ENCODE measurements around the gene HKDC1.

HKDC1 gene

DNA sequence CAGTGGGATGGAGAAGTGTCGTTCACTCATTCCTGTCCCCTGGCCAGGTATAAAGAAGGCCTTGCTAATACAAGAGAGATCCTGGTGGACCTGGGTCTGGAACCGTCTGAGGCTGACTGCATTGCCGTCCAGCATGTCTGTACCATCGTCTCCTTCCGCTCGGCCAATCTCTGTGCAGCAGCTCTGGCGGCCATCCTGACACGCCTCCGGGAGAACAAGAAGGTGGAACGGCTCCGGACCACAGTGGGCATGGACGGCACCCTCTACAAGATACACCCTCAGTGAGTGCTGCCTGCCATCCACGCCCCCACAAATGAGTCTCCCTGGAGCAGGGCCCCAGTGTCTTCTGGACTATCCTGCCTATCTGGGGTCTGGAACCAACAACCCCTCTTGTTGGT, 27.2 kb downstream of the HKDC1 start:
- no peak for TF ChIP-seq TAF1 (IDR thresholded peaks at IDR 0.05; ENCODE audit: borderline replicate concordance, insufficient read depth, low read length)
- TF ChIP-seq FOXP2 (optimal IDR thresholded peaks at IDR 0.05; ENCODE audit: borderline replicate concordance, extremely low read depth, extremely low read length, insufficient read depth), result no peak
- TF ChIP-seq POLR2AphosphoS5 (IDR thresholded peaks at IDR 0.05; ENCODE audit: low read depth, low read length), result no peak
- TF ChIP-seq, protein P1, sequence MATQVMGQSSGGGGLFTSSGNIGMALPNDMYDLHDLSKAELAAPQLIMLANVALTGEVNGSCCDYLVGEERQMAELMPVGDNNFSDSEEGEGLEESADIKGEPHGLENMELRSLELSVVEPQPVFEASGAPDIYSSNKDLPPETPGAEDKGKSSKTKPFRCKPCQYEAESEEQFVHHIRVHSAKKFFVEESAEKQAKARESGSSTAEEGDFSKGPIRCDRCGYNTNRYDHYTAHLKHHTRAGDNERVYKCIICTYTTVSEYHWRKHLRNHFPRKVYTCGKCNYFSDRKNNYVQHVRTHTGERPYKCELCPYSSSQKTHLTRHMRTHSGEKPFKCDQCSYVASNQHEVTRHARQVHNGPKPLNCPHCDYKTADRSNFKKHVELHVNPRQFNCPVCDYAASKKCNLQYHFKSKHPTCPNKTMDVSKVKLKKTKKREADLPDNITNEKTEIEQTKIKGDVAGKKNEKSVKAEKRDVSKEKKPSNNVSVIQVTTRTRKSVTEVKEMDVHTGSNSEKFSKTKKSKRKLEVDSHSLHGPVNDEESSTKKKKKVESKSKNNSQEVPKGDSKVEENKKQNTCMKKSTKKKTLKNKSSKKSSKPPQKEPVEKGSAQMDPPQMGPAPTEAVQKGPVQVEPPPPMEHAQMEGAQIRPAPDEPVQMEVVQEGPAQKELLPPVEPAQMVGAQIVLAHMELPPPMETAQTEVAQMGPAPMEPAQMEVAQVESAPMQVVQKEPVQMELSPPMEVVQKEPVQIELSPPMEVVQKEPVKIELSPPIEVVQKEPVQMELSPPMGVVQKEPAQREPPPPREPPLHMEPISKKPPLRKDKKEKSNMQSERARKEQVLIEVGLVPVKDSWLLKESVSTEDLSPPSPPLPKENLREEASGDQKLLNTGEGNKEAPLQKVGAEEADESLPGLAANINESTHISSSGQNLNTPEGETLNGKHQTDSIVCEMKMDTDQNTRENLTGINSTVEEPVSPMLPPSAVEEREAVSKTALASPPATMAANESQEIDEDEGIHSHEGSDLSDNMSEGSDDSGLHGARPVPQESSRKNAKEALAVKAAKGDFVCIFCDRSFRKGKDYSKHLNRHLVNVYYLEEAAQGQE (IDR thresholded peaks at IDR 0.05; ENCODE audit: insufficient read depth in 1 of 2, low read depth in 2 of 2, low read length in 2 of 2), result no peak
- no peak for TF ChIP-seq SIN3A (IDR thresholded peaks at IDR 0.05; ENCODE audit: borderline replicate concordance, insufficient read depth, low read length)

DNA sequence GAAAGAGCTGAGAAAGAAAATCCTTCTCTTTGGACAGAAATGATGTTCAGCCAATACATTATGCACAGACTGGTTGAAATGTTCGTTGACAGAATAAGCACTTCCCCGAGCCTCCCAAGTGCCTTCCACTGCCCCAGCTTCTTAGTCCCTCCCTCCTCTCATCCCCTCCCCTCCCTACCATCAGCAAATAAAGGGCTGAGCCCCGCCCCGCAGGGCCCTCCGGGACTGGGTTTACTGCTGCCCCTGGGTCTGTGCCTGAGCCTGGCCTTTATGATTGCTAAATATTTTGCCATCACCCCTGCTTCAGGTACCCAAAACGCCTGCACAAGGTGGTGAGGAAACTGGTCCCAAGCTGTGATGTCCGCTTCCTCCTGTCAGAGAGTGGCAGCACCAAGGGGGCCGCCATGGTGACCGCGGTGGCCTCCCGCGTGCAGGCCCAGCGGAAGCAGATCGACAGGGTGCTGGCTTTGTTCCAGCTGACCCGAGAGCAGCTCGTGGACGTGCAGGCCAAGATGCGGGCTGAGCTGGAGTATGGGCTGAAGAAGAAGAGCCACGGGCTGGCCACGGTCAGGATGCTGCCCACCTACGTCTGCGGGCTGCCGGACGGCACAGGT, 28.1 kb downstream of the HKDC1 start:
- TF ChIP-seq POLR2AphosphoS5 (IDR thresholded peaks at IDR 0.05; ENCODE audit: low read depth, low read length) (no peak), SIN3A (IDR thresholded peaks at IDR 0.05; ENCODE audit: borderline replicate concordance, insufficient read depth, low read length) (no peak), FOXP2 (optimal IDR thresholded peaks at IDR 0.05; ENCODE audit: borderline replicate concordance, extremely low read depth, extremely low read length, insufficient read depth) (no peak), TAF1 (IDR thresholded peaks at IDR 0.05; ENCODE audit: borderline replicate concordance, insufficient read depth, low read length) (no peak)
- TF ChIP-seq, protein P1 (IDR thresholded peaks at IDR 0.05; ENCODE audit: insufficient read depth in 1 of 2, low read depth in 2 of 2, low read length in 2 of 2), result no peak

DNA sequence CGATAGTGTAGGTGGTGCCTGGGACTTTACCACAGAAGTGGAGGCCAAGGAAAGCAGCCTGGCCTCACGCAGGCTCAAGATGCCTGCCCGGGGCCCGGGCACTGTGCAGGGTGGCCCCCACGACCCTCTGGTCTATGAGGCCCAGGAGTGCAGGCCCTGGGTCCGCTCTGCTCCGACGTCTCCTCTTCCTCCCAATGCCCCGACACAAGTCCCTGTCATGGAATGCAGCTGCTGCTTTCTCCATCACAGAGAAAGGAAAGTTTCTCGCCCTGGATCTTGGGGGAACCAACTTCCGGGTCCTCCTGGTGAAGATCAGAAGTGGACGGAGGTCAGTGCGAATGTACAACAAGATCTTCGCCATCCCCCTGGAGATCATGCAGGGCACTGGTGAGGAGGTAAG, 29.9 kb downstream of the HKDC1 start:
- TF ChIP-seq SIN3A (IDR thresholded peaks at IDR 0.05; ENCODE audit: borderline replicate concordance, insufficient read depth, low read length), result no peak

DNA sequence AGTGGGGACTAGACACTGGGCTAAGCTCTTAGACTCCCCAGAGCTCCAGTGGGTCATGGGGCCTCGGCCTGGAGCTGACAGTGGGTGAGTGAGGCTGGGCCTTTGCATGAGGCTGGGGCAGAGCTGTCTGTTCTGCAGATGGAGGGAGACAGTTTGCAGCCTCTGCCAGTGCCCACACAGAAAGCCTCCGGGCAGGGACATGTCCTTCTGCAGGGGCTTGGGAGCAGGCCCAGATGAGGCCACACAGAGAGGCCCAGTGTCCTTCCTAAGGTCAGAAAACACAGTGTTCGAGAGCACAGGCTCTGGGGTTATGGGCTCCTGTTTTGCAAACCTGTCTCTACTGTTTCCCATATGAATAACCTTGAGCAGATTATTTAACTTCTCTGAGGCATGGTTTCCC, 33.0 kb downstream of the HKDC1 start:
- TF ChIP-seq FOXP2 (optimal IDR thresholded peaks at IDR 0.05; ENCODE audit: borderline replicate concordance, extremely low read depth, extremely low read length, insufficient read depth), result no peak

DNA sequence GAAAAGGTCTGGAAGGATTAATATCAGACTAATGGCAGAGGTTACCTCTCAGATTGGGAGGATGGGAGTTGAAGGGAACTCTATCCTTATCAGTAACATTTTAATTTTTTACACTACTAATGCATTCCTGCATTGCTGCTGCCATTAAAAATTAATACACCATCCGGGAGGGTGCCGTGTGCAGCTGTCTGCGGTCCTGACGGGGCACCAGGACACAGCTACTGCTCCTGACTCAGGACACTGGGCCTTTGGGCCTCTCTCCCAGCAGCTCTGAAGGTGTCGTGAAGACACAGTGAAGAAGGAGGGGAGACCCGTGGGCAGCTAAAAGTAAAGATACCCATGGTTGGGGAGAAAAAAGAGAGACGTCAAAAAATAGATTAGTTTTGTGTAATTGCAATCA, 34.7 kb downstream of the HKDC1 start:
- TF ChIP-seq TAF1 (IDR thresholded peaks at IDR 0.05; ENCODE audit: borderline replicate concordance, insufficient read depth, low read length), result no peak
- TF ChIP-seq POLR2AphosphoS5 (IDR thresholded peaks at IDR 0.05; ENCODE audit: low read depth, low read length), result no peak
- no peak for TF ChIP-seq FOXP2 (optimal IDR thresholded peaks at IDR 0.05; ENCODE audit: borderline replicate concordance, extremely low read depth, extremely low read length, insufficient read depth)
- TF ChIP-seq SIN3A (IDR thresholded peaks at IDR 0.05; ENCODE audit: borderline replicate concordance, insufficient read depth, low read length), result no peak
- TF ChIP-seq, protein P1 (IDR thresholded peaks at IDR 0.05; ENCODE audit: insufficient read depth in 1 of 2, low read depth in 2 of 2, low read length in 2 of 2), result peak; percentile 61 to 79; a peak in 2 of 4 replicates

DNA sequence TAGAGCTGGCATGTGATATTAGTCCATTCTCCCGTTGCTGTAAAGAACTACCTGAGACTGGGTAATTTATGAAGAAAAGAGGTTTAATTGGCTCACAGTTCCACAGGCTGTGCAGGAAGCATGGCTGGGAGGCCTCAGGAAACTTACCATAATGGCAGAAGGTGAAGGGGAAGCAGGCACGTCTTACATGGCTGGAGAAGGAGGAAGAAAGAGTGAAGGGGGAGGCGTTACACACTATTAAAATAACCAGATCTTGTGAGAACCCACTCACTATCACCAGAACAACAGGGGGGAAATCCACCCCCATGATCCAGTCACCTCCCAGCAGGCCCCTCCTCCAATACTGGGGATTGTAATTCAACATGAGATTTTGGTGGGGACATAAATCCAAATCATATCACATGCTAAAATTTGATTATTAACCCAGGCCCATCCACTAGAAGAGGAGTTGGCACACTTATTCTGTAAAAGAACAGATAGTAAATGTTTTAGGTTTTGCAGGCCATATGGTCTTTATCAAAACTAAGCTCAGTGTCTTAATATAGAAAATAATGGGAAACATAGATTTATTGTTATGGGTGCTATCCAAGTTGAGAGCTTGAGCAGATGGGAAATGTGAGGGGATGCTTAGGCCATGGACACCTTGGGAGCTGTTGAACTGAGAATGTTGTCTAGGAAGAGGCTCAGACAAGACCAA, 39.6 kb downstream of the HKDC1 start:
- TF ChIP-seq POLR2AphosphoS5 (IDR thresholded peaks at IDR 0.05; ENCODE audit: low read depth, low read length) (no peak), TAF1 (IDR thresholded peaks at IDR 0.05; ENCODE audit: borderline replicate concordance, insufficient read depth, low read length) (no peak), FOXP2 (optimal IDR thresholded peaks at IDR 0.05; ENCODE audit: borderline replicate concordance, extremely low read depth, extremely low read length, insufficient read depth) (no peak)

Data from PFSK-1 (cell line).